Hepatocyte (in vitro differentiated cells): ENCODE data around the gene IQCH.

Experiments used
- EZH2 ChIP-seq: fragments of 200-600 bp; sonication (generic); IDR thresholded peaks from 2 replicates; pipeline ENCODE4 v1.6.1; 2016; ENCODE audit warnings: antibody characterized with exemption, mild to moderate bottlenecking, borderline replicate concordance
- TF ChIP-seq, protein P1 (sequence below): fragments of 200-600 bp; sonication (generic); IDR thresholded peaks from 2 replicates; pipeline ENCODE4 v1.5.1; 2016; ENCODE audit warnings: antibody characterized with exemption, mild to moderate bottlenecking; ENCODE audit not compliant: poor library complexity

- TF ChIP-seq, protein P1, sequence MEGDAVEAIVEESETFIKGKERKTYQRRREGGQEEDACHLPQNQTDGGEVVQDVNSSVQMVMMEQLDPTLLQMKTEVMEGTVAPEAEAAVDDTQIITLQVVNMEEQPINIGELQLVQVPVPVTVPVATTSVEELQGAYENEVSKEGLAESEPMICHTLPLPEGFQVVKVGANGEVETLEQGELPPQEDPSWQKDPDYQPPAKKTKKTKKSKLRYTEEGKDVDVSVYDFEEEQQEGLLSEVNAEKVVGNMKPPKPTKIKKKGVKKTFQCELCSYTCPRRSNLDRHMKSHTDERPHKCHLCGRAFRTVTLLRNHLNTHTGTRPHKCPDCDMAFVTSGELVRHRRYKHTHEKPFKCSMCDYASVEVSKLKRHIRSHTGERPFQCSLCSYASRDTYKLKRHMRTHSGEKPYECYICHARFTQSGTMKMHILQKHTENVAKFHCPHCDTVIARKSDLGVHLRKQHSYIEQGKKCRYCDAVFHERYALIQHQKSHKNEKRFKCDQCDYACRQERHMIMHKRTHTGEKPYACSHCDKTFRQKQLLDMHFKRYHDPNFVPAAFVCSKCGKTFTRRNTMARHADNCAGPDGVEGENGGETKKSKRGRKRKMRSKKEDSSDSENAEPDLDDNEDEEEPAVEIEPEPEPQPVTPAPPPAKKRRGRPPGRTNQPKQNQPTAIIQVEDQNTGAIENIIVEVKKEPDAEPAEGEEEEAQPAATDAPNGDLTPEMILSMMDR = no peak
- no peak for TF ChIP-seq EZH2
Observed at GRCh38 chr15:67396114-67396513, 141.5 kb downstream of the IQCH start.
